Loucy (cell line): Measurements from ENCODE around the gene WWOX.

Source experiments
- CTCF ChIP-seq: fragments of 200-600 bp; sonication (generic); conservative IDR thresholded peaks from 2 replicates; pipeline ENCODE4 v1.5.1; 2014; ENCODE audit warnings: mild to moderate bottlenecking, antibody characterized with exemption, low read length
- EZH2phosphoT487 ChIP-seq: fragments of 200-600 bp; IDR thresholded peaks from 2 replicates; pipeline ENCODE4 v1.6.1; 2018; ENCODE audit warnings: antibody characterized with exemption, mild to moderate bottlenecking, moderate library complexity, borderline replicate concordance

GRCh38 chr16:78364556-78364880 lies 265.1 kb downstream of the WWOX start:
- TF ChIP-seq CTCF = no peak
- TF ChIP-seq EZH2phosphoT487 = no peak
